Activated effector memory CD4-positive, alpha-beta T cell treated with anti-CD3 and anti-CD28 coated beads, Interleukin-2, amount 50 U/mL, for 16 hours (primary cell): ENCODE results near the gene HOXA4.

Source experiments
- DNase-seq: peaks from one replicate; pipeline ENCODE4 v3.0.0-alpha.2; 2020

Gene HOXA4

DNA sequence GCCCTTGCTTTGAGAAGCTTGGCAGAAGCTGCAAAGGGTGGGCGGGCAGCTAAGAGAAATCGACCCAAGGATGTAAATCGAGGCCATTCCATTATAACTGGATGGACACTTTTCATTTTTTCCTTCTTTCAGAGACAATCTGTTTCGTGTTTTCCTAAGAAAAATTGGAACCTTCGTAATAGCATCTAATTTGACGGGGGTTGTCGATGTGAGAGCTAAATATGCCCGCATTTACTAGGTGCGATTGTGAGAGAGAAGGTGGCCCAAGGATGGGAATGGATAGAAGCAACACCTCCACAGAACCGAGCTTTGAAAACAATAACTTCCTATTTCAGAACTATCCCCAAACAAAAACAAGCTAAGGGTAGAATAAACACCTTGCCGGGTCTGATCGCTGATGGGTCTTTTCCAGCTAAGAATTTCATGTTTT is 848 bp upstream of the HOXA4 start:
- DNase-seq = no peak

DNA sequence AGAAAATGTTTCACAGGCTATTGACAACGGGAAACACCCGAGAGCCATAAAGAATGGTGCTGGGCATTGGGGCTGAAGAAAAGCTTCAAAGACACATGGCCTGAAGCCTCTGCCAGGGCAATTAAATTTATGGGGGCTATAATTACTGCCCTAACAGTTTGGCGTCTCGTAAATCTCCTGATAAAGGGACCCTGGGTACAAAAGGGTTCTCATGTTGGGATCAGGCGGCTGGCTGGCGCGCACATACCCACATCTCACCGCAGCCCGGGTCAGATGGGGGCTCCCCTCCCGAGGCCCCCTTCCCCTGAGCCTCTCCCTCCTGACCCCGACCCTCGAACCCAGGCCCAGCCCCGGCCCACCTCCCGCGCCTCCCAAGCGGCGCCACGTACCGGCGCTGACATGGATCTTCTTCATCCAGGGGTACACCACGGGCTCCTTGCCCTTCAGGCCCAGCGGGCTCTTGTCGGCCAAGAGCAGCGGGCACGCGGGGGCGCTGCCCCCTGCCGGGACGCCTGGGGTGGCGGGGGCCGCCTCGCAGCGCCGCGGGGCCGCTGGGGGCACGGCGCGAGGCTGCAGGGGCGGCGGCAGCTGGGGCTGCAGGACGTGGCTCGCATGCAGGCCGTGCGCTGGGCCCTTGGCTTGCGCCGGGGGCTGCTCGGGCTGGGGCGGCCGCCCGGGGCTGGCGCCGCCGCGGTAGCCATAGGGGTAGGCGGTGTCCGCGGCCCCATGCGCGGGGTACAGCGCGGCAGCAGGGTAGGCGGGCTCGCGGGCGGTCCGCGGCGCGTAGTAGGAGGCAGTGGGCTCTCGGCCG is 623 bp downstream of the HOXA4 start:
- peak; percentile 61 for DNase-seq

DNA sequence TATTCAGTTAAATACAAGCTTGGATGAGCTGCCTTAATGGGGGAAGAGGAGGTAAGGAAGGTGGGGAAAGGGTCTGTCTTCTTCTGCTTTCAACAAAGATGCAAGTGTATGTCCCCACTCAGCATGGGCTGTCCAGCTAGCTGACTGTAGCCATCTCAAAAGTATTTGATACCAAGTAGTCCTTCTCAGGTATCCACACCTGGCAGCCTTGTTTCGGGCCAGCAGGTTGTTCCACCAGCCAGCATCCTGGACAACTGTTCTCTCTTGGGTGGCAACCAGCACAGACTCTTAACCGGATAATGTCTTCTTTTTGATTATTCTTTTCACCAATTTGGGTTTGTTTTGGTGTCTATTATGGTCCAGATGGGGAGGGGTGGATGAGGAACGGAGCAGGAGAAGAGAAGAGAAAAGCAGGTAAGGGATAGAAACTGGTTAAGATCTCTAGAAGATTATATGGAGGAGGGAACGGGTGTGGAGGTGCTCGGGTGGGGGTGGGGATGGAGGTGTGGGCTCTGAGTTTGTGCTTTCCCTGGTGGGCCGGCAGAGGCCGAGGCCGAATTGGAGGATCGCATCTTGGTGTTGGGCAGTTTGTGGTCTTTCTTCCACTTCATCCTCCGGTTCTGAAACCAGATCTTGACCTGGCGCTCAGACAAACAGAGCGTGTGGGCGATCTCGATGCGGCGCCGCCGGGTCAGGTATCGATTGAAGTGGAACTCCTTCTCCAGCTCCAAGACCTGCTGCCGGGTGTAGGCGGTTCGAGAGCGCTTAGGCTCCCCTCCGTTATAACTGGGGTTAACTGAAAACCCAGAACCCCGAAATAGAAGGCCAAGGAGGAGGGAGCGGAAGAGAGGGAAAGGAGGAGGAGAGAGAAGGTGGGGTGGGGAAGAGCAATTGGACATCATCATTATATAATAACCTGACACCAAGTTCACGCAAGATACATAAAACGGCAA is 1.5 kb downstream of the HOXA4 start:
- peak; percentile 47 for DNase-seq

DNA sequence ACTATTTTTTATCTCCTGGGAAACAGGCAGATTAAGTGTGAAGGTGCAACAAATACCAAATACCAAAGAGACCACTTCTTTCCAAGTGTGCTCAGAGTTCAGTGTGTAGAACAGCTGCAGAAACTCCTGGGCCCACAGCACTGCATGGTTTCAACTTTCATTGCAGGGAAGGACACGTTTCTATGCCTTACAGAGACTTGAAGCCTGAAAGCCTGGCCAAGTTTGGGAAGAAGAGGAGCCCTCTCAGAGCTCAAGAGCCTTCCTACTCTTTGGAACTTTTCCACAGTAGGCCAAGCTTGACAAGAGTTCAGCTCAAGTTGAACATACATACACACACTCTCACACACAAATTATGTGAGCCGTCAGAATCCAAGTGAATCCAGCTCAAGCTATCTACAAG is 2.5 kb downstream of the HOXA4 start:
- DNase-seq = no peak

DNA sequence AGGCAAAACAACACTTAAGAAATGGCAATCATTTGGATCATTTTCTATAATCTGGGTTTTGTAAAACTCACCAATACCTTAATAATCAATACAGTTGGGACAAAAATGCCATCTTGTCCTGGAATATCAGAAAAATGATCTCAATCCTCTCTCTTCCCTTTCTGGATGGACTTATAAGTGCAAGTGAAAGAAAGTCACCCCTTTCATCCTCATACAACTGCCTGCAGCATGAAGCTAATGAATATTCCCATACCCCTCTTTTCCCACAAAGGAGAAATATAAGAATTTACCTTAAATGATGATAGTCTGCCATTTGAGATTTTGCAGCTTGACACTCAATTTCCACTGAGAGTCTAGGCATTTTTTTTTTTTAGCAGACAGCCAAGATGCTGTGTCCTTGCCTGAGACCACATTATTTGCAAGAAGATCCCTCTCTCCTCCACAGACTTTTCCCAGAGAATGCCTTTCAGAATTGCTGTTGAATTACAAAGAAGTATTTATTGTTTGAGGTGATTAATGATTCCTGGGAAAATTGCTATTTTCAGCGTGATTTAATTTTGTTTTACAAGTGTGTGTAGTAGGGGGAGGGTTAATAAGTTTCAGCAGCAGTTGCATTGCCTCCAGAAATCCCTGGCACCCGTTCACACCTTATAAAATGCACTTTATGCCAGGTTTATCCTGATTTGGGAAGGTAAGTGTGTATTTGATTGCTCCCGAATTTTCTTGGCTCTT is 3.8 kb downstream of the HOXA4 start:
- no peak for DNase-seq

DNA sequence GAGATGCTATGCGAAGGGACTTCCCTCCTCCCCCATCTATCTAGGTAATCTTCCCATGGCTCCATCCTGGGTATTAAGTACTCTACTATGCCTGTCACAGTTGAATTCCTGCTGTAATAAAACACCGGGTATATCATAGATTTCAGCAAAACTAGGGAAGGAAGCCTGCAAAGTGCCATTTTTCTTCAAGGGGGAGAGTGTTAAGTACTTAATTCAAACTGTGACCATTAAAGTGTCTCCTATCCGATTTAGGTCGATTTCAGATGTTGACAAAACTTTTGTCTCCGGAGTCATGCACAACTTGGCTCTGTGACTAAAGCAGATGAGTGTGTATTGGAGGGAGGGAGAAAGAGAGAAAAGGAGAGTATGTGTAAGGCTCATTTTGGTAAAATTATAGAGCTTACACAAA is 4.6 kb downstream of the HOXA4 start:
- no peak for DNase-seq

DNA sequence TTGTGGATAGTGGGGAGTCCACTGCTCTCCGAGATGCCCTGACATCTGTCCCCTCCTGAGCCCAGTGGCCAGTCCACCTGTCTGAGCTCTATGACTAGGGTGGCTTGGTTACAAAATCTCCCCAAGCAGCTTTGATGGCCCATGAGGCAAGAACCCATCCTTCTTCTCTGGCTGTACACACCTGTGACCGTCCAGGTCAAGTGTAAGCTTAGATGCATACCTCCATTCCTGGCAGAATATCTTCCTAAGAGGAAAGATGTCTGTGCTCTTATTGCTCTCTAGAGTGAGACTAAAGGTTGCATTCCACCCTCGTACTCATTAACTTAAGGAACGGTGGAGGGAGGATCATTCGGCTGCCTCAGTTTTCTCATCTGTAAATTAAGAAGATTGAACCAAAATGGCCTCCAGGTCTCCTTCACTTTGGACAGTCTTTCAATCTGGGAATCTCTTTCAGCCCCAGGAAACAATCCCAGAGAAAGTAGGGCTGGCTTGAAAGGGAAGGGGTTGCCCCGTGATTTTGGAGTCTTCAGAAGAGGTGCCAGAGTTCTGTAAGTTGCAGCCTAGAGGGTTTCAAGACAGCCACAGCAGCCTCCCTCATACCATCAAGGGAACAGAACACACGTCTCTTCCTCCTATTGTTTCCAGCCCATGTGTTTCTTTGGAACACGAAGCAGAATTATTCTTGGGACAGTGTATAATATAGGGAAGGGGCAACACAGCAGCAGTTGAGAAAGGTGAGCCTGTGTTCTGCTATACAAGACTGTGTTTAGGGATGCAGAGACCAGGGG is 5.5 kb downstream of the HOXA4 start:
- no peak for DNase-seq

DNA sequence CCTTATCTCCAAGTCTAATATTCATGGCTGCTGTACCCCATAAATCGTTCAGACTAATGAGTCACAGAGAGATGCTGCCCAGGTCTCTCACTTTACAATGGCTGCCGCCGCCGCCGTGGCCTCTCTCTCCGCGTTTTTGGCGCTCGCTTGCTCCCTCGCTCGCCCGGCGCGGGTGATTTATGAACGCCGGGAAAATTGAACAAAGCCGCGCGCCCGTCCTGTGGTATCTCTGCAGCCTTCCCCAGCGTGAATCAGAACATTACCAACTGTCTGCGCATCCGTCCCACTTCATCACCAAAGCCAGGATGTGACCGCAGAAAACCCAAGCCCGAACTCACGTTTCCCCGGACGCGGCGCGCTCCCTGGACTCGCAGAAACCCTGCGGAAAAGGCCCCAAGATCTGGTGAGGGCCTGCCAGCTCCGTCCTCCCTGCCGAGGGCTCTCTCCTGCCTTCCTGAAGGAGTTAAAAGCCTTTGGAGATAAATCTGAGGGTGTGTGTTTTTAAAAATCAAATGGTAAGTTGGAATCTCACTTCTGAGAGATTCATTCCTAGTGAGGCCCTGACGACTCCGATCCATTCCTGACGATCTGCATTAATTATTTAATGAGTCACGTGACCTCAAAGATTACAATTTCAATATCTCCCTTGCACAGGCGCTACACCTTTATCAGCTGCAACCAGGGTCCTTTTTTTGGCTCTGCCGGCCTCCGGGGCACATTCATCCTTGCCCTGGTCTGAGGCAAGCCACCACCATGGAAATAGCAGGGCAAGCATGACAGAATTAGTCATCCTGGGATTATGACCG is 6.3 kb downstream of the HOXA4 start:
- peak; percentile 22 for DNase-seq

DNA sequence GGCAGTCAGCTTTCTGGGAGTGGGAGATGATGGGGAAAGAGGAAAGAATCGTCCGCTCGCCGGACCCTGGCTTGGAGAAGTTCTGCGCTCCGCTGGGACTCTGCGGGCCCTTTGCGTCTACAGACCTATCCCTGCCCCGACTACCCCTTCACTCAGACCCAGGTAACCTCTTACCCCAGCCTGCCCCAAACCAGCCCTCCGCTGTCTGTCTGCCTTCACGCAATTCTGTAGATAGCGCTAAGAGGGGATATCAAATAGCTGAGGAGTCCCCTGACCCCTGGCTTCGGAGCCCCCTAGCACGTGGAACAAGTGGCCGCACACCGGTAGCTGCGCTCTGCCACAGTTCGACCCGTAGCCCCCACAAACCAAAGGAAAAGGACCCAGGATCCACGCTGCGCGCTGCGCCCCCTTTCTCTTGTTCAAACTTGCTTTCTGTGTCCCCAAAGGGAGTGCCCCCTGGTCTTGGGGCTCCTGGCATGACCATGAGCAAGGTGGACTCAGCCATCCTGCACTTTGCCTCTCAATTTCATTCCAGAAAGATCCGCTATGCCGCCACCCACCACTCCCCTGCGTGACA is 7.0 kb downstream of the HOXA4 start:
- DNase-seq = peak; percentile 39

DNA sequence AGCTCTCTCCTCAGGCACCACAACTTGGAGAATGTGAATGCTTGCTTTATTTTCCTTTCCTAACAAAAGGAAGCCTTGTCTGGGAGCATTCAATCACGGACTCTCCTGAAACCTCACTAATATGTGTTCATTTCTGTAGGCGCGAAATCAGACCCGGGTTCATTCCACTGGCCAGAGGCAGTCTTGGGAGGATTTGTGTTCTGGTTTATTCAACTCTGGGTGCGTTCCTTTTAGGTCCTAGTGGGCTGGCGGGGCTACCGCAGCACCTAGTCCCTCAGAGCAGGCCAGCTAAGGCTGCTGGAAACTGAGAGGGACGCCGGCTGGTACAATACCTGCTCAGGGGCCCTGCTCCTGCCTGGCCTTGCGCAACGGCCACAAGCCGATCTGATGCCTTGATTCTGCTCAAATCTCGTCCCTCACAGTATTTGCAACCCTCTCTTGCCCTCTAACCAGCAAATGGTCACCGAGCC is 7.5 kb downstream of the HOXA4 start:
- DNase-seq = peak; percentile 53

DNA sequence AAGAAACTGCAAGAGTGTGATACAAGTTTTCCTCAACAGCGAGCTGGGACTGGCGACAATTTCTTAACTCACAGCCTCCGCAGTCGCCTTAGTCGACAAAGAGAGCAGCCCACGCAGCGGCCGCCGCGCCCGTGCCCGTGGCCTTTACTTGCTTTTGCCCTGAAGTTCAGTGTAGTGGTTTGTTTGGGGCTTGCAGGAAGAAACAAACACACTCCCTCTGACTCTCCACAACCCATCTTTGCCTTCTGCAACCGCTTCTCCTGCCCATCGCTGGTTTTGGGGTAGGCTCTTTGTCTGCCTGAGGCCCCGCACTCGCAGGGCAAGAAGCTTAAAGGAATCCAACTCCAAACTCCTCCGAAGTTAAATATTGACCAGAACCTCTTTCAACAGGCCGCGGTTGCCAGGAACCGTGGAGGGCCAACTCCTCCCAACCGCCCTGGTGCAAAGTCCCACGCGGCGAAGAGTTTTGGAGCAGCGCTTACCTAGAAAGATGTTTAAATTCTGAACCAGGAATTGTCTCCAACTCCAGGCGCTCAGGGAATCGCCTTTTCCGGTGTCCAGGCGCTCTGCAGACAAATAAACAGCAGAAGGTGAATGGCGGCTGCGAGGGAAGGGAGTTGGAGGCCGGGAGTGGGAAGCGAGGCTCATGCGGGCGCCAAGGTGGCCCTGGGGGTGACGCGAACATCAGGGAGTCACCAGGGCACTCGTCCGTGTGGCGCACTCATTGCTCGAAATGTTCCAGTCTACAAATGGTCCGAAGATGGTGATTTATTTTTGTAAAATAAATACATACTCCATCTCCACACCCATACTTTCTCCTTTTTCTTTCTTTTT is 8.3 kb downstream of the HOXA4 start:
- DNase-seq = peak; percentile 27

DNA sequence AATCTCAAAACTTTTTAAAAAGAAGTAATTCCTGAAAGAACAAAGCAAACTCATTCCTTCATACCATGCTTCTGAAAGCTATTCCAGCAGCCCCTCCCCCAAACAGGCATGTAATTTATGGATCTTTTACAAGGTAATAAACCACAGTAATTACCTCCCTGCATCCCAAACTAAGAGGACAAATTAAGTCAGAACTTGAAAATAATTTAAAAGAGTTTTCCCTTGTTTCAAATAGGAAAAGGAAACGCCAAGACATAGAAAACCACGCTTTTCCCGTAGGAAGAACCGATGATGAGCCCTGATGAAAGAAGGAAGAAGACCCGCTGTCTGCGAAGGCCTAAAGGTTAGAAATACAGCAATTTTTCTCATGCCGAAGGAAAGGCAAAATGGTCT is 8.9 kb downstream of the HOXA4 start:
- DNase-seq = no peak

DNA sequence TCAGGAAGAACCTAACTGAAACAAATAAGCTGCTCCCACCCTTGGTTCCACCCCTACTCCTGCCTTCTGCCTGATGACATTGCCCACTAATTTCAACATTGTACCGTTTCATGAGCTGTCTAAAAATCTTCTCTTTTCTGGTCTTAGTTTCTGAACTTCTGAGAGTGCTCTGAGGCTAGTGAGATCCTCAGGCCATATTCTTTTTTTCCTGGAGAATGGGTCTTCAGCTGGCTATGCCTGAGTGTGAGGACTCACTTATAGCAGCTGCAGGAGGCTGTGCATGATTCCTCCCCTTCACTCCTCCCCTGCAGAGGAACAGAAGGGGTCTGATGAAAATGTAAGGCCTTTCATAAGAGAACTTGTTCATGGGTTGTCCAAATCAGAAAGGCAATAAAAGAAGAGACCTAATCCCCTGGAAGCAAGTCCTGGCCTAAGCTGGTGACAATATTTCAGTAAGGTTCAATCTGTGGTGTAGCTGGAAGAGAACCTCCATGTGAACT is 11.1 kb downstream of the HOXA4 start:
- DNase-seq = no peak

DNA sequence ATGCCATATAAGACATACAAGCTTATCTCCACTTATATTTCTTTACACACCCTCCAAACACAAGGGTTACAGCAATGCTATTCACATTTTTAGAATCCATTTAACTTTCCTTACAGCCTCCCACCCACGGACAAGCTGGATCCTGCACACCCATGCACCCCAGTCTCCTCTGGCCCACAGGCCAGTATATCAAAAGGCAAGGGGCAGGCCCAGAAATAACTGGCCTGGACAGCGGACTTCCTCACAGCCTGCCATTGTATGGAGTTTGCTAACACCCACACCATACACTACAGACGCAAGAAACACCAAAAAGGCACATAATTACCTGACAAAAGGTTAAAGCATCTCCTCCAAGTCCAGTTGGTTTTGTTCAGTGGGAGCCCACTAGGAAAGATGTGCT is 12.0 kb downstream of the HOXA4 start:
- DNase-seq = peak; percentile 25

DNA sequence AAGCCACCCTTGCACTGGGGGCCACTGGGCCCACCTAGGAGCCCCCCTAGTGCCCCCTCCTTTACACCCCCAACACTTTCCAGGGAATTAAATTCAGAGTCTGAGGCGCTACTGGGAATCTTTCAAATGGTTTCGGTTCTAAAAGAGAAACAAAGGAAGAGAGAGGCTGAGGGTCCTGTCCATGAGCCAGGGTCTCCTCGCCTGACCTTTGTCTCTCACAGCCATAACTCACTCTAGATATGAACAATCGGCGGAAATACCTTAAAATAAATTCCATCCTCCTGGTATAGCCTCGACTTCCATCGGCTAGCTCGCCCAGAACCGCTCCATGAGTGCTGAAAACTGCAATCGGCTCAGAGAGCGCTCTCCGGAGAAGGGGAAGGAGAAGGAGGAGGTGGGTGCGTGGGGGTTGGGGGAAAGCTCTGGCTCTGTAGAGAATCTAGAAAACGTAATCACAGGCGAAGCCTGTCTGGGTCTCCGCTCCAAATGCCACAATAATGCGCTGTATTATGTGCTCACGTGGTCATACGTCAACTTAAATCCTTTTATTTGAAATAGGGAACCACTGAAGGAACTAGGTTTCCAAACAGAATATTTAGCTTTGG is 12.6 kb downstream of the HOXA4 start:
- peak; percentile 22 for DNase-seq

DNA sequence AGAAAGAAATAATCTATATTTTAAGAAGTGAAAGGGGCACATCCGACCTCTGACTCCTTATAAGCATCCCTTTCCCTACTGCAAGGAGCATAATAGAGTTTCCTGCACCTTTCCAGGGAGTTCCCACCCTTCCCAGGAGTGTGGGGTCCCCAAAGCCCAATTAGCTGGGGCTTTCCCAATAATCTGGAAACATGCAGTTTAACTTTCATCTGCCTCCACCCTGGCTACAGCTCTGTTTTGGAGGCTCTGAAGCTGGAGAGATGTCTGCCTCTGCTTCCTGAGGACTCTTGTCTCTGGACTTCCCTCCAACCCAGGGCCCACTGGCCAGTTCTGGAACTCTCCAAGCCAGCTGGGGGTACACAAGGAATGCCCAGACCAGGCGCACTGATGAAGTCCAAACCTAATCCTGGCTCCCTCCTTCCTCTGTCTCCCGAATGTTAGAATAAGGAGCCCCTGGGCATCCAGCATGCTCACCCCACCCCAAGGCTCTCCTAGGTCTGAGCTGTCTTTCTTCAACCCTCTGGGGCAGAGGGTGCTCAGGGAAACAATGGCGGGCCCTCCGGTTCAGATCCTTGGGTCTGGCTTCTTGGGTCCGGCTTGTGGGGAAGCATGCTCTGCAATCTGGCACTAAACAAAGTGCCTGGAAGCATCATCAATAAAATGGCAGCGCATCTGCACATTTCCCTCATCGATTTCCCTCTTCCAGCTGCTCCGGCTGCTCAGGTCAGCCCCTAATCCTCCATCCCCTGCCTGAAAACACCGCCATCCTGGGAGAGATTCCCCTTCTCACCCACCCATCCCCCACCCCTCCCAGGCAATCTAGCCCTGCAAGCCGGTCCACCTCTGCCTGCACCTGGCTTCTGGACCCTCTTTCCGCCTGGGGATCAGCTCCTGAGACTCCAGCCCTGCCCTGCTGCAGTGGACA is 13.3 kb downstream of the HOXA4 start:
- peak; percentile 41 for DNase-seq

DNA sequence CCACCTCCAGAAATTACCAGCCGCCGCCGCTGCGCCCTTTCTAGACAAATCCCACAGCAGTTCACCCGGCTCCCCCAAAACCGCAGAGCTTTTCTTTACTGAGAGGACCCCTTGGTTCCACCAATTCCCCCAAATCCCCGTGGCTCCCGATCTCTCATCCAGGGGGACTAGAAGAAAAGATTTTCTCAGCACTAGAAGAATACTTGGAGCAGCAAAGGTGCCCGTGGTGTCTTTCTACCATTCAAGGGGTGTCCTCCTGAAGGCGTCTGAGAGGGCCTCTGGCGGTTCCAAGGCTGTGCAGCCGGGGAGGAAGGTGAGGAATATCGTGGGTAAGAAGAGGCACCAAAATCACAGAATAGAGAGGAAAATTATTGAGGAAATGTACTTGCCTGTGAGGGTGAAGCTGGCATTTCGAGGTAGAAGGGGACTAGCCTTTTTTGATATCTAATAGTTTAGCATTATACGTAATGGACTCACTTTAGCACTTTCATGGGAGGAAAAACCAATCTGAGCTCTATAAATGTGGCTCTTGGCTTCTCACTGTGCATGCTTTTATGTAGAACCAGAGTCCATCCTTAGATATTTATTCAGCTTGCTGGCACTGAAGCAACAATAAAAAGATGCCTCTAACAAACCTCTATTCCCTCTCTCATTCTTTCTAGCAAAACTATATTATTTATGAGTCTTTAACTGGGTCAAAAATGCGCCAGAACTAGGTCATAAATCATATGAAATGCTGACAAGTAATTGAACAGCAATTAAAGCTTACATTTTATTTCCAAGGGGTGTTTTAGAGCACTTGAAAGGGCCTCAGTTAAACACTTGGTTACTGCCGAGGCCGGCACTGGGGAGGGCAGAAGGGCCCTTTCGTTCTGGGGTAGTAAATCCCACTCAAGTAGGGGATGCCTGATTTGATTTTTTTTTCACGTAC is 14.3 kb downstream of the HOXA4 start:
- DNase-seq = no peak
